GM18907 (cell line): ENCODE data around the gene NUDT22.

ENCODE experiments used
- ATAC-seq: cut with Tn5 transposase; IDR thresholded peaks from one replicate; pipeline ENCODE4 v1.9.1; 2021; ENCODE audit warnings: mild to moderate bottlenecking, moderate library complexity; ENCODE audit not compliant: unreplicated experiment

Gene NUDT22

DNA sequence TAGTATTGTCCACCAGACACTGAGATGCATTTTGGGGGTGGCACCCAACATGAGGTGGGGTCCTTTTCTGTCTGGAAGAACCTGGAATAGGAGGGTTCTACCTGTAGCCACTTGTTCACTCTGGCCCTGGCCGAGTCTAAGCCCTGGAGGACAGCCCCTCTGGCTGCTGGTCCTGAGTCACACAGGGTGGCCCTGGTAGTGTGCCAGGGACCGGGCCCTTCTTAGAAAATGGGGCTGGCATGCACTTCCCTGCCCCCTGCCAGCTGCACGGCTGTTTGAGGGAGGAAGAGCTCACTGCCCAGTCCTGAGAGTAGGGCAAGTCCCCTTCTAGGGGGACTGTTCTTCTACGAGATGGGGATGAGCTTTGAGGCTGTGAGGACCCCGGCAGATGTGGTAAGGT, 27.4 kb downstream of the NUDT22 start:
- ATAC-seq = no peak

DNA sequence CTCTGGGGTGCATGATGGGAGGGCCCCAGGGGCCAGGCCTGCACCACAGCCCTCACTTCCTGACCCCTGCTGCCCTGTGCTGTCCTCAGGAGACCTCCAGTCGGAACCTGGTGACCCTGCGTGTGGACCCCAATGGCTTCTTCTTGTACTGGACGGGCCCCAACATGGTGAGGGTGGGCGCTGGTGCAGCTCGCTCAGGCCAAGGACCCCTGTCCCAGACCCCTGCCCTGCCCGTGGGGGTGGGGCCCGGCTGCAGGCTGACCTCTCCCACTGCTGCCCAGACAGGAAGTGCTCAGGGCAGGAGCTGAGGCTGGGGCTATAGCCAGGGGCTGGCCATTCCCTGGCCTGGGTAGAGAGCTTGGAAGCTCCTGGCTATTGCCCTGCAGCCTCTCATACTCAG, 28.3 kb downstream of the NUDT22 start:
- no peak for ATAC-seq

DNA sequence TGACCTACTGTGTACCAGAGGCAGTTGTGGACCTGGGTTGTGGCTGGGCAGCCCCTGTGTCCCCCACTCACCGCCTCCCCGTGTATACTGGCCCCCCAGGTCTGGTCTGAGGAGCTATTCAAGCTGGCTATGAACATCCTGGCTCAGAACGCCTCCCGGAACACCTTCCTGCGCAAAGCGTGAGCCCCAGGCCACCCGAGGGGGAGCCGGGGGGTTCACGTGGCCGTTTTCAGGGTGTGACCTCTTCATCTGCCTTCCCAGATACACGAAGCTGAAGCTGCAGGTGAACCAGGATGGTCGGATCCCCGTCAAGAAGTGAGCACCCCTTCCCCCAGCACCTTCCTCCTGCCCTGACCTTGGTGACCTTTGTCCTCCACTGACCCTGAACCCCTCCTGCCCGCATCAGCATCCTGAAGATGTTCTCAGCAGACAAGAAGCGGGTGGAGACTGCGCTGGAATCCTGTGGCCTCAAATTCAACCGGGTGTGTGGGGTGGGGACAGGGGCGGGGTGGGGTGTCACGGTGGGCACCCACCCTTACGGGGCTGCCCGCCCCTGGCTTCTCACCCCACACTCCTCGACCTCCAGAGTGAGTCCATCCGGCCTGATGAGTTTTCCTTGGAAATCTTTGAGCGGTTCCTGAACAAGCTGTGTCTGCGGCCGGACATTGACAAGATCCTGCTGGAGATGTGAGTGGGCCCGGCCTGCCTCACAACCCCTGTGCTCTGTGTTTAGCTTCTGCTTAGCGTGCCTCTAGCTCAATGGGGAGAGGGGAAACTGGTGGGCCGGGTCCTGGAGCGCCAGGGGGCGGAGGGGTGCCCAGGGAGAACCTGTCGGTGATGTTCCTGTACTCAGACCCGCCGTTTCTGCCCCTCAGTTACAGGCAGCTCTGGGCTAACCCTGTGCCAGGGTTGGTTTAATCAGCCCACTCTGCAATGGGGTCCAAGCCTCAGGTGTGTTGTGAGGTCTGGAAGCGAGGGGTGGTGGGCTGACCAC, 29.4 kb downstream of the NUDT22 start:
- no peak for ATAC-seq

DNA sequence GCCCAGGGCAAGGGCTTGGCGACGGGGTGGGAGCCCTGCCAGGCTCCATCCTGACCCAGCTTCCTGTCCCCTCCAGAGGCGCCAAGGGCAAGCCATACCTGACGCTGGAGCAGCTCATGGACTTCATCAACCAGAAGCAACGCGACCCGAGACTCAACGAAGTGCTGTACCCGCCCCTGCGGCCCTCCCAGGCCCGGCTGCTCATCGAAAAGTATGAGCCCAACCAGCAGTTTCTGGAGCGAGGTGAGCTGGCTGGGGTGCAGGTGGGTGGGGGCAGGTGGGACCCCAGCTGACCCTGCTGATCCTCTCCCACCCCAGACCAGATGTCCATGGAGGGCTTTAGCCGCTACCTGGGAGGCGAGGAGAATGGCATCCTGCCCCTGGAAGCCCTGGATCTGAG, 30.2 kb downstream of the NUDT22 start:
- no peak for ATAC-seq

DNA sequence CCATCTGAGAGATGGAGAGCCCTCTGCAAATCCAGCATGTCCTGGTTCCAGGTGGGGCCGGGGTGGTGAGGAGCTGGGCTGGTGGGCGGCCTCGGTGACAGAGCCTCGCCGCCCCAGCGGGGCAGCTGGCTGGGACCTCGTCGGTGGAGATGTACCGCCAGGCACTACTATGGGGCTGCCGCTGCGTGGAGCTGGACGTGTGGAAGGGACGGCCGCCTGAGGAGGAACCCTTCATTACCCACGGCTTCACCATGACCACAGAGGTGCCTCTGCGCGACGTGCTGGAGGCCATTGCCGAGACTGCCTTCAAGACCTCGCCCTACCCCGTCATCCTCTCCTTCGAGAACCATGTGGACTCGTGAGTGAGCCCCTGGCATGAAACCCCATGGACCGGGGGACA, 32.3 kb downstream of the NUDT22 start:
- no peak for ATAC-seq

DNA sequence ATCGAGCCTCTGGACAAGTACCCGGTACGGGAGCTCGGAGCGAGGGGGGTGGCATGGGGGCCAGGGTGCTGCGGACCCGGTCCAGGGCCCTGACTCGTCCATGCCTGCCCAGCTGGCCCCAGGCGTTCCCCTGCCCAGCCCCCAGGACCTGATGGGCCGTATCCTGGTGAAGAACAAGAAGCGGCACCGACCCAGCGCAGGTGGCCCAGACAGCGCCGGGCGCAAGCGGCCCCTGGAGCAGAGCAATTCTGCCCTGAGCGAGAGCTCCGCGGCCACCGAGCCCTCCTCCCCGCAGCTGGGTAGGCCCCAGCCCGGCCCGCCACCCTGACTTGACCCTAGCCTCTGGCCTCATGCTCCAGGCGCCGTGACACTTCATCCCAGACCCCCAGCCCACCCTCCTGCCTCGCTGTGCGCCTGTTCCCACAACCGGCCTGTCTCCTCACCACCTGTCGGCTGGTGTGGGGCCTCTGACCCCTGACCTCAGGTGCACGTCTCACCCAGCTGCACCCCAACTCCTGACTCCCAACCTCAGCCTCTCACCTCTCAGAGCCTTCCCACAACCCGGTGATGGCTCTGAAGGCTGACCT, 33.0 kb downstream of the NUDT22 start:
- ATAC-seq = no peak

DNA sequence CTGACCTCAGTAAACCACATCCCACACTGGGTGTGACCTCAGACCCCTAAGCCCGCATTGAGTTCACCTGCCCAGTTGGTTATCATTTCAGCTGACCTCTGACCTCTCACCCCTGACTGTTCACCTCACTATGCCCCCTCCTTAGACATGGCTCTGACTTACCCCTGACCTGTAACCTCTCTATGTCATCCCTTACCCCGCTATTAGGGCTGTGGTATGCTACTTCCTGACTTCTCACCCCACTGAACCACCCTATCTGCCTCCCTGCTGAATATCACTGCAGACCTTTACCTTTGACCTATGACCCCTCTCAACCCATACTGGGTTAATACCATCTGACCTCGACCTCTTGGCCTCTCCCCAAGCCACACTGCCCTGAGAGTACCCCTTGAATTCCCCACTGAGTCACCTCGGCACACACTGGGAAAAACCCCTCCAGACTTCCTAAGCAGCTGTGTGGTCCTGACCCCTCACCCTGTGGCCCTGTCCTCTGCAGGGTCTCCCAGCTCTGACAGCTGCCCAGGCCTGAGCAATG, 33.5 kb downstream of the NUDT22 start:
- ATAC-seq = no peak

DNA sequence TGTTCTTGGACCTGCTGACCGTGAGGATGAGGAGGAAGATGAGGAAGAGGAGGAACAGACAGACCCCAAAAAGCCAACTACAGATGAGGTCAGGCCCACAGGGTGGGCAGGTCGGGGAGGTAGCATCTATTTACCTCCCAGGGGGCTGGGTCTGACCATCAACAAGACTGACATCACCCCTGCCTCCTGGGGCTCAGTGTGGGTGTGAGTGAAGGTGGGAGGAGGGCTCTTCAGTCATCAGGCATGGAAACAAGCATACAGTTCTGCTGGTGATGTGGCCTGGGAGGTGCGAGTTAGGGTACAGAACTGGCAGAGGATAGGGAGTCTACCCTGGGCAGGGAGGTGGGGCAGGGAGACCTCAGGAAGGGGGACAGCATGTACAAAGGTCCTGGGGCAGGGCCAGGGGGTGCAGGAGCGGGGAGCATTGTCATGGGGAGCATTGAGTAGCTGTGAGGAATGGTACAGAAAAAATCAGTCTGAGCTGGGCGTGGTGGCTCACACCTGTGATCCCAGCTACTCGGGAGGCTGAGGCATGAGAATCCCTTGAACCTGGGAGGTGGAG, 34.2 kb downstream of the NUDT22 start:
- ATAC-seq = no peak

DNA sequence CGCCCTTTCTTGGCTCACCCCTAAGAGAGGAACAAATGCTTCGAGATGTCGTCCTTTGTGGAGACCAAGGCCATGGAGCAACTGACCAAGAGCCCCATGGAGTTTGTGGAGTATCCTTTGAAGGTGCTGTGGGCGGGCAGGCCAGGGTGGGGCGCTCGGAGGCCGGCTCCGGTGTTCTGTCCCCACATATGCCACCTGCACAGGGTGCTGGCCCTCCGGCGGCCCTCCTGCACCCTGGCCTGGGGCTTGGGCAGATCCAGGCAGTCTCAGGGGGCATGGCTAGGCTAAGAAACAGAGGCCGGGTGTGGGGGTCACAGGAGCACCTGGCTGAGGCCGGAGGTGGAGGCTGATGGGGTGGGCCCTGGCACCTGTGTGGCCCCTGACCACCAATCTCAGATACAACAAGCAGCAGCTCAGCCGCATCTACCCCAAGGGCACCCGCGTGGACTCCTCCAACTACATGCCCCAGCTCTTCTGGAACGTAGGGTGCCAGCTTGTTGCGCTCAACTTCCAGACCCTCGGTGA, 35.5 kb downstream of the NUDT22 start:
- no peak for ATAC-seq

DNA sequence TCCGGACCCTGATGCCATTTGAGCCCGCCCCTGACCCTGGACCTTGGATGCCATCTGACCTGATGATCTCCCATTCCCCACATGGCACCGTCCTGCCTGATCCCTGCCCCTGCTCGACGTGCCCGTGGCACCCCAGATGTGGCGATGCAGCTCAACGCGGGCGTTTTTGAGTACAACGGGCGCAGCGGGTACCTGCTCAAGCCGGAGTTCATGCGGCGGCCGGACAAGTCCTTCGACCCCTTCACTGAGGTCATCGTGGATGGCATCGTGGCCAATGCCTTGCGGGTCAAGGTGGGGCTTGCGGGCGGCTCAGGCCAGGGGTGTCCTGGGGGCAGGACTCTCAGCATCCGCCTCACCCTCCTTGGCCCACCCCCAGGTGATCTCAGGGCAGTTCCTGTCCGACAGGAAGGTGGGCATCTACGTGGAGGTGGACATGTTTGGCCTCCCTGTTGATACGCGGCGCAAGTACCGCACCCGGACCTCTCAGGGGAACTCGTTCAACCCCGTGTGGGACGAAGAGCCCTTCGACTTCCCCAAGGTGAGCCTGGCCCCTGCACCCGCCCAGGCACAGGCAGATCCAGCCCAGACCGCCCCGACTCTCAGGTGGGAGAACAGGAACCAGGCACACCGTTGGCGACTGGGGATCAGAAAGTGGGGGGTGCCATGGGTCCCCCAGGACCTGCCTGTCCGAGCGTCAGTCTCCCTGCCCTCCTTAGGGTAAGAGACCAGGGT, 36.4 kb downstream of the NUDT22 start:
- no peak for ATAC-seq

DNA sequence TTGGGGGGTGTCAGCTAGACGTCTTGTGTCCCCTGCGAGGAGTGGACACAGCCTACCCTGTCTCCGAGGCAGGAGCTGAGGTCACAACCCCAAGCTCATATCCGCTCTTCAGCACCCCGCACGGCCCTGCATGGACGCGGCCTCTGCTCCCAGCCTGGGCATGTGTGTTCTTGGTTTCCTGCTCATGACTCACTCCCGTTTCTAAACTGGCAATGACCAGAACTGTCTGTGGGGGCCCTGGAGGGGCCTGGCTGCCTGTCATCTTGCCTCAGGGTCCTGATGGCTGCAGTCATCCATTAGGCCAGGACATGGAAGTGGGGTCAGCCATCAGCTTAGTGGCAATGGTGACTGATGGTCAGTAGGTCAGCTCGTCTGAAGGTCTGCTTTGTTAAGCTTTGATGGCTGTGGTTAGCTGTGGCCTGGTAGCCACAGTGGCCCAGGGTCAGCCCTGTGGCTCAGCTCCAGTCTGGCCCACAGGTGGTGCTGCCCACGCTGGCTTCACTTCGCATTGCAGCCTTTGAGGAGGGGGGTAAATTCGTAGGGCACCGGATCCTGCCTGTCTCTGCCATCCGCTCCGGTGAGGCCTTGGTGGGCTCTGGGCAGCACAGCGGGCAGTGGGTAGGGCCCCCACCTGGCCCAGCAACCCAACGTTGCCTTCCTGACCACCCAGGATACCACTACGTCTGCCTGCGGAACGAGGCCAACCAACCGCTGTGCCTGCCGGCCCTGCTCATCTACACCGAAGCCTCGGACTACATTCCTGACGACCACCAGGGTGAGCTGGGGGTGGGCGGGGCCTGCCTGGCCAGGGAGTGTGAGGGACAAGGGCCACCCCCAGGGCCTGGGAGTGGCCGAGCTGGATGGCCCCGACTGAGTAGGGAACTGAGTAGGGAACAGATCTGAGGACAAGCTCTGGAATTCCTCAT, 37.2 kb downstream of the NUDT22 start:
- no peak for ATAC-seq

DNA sequence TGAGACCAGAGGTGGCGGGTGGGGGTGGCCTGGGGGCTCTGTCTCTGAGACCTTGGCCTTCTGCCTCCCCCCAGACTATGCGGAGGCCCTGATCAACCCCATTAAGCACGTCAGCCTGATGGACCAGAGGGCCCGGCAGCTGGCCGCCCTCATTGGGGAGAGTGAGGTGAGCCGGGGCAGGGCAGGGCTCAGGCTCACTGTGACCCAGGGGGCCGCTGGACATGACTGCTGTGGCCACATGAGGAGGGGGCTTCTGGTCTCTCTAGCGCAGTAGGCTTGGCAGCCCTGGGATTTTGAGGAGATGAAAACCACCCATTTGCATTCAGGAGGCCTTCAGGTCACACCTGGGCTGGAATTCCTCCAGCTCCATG, 37.9 kb downstream of the NUDT22 start:
- no peak for ATAC-seq

DNA sequence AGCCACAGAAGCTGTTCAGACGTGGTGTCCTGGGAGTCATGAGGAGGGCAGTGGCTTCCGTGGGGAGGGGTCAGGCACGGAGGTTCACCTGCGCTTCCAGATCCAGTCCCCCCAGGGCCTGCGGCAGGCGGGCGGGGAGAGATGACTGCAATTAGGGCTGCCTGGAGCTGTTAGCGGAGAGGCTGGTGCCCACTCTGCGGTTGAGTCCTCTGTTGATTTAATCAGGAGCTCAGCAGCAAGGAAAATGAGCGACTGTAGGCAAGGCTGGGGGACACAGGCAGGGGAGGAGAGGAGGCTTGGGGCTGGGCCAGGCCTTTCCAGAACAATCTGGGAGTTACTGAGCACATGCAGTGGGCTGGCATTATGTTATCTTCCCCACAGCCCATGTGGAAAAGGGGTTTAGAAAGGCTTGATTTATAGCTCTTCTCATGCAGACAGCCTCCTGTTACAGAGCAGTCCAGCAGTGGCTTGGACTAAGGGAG, 38.3 kb downstream of the NUDT22 start:
- ATAC-seq = no peak

DNA sequence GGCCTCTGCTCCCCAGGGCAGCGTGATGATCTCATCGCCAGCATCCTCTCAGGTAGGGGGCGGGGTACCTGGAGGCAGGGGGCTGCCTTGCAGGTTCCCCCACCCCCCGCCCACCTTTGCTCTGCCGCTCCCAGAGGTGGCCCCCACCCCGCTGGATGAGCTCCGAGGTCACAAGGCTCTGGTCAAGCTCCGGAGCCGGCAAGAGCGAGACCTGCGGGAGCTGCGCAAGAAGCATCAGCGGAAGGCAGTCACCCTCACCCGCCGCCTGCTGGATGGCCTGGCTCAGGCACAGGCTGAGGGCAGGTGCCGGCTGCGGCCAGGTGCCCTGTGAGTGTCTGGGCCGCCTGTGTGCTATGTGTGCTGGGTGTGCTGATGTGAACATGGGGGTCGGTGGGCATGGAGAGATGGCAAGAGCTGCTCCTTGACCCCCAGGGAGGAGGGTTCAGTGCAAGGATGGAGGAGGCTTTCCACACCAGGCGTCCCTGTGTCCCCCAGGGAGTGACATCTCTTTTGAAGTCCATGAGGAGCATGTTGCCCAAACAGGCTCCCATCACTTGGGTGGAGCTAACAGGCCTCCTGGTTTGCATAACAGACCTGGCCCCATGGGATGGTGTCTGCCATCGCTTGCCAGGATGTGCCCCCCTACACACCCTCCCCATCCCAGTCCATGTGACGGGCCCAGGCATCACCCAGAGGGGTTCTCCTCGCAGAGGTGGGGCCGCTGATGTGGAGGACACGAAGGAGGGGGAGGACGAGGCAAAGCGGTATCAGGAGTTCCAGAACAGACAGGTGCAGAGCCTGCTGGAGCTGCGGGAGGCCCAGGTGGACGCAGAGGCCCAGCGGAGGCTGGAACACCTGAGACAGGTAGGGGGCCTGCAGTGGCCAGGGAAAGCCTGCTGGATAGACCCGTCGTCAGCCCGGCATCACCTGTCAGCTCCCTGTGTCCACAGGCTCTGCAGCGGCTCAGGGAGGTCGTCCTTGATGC, 39.4 kb downstream of the NUDT22 start:
- ATAC-seq = no peak

DNA sequence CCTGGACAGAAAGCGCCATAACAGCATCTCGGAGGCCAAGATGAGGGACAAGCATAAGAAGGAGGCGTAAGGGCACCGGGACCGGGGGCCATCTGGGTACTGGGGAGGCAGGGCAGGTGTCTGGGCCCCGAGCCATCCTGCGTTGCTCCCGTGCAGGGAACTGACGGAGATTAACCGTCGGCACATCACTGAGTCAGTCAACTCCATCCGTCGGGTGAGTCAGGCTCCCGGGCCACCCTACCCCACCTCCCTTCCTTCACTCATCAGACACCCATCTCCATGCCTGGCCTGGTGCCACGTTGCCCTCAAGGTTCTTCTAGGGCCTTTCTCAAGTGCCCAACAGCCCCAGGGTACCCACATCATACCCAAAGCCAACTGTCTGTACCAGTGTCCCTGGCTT, 40.3 kb downstream of the NUDT22 start:
- no peak for ATAC-seq

DNA sequence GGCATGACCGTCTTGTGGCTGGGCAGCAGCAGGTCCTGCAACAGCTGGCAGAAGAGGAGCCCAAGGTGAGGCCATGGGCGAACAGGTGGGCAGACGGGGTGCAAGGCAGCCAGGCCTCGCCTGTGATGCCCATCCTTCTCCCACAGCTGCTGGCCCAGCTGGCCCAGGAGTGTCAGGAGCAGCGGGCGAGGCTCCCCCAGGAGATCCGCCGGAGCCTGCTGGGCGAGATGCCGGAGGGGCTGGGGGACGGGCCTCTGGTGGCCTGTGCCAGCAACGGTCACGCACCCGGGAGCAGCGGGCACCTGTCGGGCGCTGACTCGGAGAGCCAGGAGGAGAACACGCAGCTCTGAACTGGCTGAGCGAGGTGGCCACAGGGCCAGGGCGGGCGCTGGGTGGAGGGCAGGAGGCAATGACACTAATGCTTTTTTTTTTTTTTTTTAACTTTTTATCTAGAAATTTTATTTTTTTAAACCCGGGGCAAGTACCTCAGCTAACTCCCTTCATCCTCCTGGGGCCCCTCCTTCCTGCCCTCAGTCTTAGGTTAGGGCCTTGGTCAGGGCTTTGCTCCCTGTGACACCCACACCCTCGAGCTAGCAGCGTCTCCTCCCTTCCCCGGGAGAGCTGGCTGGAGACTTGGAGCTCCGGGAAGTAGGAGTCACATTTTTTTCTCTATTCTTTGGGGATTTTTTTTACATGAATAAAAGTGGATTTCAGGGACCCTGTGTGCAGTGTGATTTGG, 41.3 kb downstream of the NUDT22 start:
- no peak for ATAC-seq

DNA sequence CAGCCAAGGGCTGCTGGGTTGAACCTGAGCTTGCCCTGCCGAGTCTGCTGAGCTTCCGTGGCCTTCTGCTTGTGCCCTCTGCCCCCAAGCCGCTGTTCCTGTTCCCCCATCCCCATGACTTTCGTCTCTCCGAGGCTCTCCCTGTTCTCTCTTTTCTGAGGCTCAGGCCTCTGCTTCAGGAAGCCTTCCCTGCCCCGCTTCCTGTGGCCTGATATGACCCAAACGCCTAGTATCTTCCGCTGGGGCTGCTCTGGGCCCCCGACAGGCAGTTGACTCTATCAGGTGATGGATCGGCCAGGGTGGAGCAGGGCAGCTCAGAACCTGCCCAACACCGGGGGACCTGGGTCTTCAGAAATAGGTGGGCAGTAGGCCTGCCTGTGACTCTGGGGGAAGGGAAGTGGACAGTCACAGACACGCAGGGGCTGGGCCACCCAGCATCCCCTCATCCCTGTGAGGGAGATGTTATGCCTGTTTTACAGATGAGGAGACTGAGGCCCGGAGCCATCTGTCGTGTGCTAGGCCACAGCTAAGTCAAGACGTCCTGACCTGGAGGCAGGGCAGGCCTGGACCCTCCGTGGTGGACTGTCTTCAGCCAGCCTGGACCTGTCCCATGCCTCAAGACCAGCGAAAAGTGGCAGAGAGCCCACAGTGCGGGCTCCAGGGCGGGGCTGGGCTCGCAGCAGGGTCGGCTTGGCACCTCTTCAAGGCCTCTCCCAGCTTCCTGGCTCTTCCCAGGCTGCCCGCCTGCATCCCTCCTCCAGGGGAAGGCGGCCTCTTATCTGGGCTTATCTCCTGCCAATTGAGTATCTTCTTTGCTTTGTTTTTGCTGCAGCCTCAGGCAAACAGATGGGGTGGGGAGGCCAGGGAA, 42.2 kb downstream of the NUDT22 start:
- ATAC-seq = no peak
